HL-60 (cell line): ENCODE results near the gene HOXB8.

Experiments
- CTCF ChIP-seq: IDR thresholded peaks from one replicate; pipeline ENCODE4 v1.5.1; 2011; ENCODE audit warnings: low read length, control low read depth, inconsistent platforms; ENCODE audit not compliant: insufficient read depth
- REST ChIP-seq: IDR thresholded peaks from 2 replicates; pipeline ENCODE4 v1.6.1; 2012; ENCODE audit warnings: low read depth; ENCODE audit not compliant: insufficient replicate concordance

GRCh38 chr17:48615047-48615962, at the start of gene HOXB8:
- TF ChIP-seq REST (no peak), CTCF (no peak)
